ENCODE data around the gene POLR3E.
A peak's percentile ranks its signal among the peaks of the same experiment; 100 is the strongest.

Gene POLR3E

DNA sequence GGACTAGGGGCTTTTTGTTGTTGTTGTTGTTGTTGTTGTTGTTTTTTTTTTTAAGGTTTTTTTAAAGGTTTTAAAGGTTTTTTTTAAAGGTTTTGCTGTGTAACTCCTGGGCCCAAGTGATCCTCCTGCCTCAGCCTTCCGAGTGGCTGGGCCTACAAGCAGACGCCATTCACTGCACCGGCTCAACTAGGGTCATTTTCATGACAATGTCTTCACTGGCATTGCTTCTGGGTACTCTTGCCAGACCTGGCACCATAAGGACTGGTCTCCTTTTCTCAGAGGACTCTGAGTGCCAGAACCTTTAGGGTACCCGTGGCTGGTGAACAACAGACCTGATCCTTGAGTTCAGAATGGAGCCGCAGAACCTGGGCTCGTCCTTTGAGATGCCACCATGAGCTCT lies 20.4 kb downstream of the POLR3E start:
- DNase-seq: no peak

DNA sequence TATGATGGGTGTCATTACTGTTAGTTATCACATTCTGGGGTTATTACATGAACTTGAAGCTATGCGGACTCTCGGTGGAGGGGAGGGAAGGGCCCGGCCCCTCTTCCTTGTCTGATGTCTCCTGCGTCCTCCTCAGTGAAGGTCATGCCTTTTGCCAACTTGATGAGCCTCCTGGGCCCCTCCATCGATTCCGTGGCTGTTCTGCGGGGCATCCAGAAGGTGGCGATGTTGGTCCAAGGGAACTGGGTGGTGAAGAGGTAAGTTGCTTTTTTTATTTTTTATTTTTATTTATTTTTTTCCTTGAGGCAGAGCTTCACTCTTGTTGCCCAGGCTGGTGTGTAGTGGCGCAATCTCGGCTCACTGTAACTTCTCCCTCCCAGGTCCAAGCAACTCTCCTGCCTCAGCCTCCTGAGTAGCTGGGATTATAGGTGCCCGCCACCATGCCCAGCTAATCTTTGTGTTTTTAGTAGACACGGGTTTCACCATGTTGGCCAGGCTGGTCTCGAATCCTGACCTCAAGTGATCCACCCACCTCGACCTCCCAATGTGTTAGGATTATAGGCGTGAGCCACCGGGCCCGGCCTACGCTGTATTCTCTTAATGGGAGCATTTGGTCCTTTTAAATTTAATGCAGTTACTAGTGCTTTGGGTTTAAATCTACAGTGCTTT lies 21.6 kb downstream of the POLR3E start:
- peak; percentile 72 for DNase-seq

DNA sequence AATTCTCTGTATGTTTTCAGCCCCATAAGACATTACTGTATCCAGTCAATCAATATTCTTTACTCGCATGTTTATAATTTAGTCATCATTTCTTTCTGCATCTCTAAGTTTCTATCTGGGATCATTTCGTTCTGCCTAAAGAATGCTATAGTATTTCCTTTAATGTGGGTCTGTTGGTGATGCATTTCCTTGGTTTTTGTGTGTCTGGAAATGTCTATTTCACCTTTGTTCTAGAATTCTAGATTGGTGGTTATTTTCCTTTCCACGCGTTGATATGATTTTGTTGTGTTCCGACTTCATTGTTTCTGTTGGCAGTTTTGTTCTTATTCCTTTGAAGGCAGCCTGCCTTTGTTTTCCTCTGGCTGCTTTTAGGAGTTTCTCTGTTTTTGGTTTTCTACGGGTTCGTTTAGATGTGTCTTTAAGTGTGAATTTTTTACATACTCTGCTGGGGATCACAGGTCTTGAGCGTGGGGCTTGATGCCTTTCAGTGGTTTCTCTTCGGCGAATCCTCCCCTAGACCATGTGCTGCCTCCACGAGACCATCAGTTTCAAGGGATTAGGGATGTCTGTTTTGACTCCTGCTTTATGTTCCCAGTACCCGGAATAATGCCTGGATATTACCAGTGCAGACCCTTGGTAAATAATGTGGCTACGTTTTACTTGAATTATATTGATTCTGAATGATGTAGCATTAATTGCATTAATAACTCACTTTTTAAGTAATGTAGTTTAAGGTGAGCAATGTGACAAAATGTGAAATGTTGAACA lies 23.5 kb downstream of the POLR3E start:
- DNase-seq: no peak

DNA sequence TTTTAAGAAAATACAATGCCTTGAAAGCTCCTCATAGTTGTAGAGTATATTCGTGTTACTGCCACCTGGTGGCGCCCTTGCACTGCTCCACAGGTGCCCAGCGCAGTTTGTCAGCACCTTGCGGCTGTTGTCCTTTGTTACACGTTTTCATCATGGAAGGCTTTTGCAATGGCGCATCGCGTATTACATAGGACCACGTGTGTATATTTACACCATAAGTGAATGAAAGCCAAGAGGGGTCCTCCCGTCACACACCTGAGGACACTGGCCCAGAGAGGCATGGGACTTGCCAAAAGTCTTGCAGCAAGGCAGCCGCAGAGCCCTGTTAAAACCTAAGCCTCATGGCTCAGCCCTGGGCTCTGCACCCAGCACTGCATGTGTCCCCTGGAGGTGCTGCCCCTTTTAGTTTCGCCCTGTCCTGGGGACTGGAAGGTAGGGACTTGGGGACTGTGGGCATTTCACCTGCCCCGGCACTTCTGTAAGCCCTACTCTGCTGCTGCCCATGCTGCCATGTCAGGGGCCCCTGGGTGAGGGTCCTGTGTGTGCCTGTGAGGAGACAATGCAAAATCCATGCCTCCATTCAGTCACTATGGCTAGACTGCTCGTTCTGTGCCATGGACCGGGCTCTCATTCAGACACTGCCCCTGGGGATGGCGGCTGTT lies 24.3 kb downstream of the POLR3E start:
- peak; percentile 81 for DNase-seq

DNA sequence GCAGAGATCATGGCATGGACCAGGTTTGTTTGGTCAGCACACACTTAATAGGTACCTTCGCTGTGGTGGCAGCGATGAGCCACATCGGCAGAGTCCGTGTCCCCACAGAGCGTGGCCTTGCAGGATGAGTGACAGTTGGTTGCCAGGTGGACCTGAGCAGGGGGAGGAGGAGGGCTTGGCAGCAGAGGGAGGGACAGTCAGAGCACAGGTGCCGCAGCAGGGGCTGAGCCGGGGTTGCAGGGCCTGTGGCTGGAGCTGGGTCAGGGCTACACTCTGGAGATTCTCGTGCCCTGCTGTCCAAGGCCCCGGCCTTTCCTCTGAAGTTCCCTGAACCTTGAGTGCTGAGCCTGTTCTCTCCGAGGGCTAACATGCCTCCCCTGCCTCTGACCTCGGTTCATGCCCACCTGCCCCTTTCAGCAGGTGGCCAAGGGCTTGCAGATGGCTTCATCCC lies 24.8 kb downstream of the POLR3E start:
- DNase-seq: no peak

DNA sequence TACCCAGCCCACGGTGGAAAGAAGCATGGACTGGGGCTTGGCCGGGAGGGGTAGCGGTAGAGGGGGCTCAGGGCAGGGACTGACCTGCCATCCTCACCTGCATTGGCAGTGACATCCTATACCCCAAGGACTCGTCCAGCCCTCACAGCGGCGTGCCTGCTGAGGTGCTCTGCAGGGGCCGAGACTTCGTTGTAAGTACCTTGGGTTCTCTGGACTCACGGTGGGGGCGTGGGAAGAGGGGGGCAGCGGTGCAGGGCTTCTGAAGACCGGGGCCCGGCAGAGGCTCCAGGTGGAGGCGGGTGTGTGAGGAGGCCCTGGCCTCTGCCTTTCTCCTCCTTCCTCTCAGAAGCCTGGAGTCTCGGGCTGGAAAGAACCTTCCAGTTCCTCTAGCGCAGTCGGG lies 25.5 kb downstream of the POLR3E start:
- no peak for DNase-seq

DNA sequence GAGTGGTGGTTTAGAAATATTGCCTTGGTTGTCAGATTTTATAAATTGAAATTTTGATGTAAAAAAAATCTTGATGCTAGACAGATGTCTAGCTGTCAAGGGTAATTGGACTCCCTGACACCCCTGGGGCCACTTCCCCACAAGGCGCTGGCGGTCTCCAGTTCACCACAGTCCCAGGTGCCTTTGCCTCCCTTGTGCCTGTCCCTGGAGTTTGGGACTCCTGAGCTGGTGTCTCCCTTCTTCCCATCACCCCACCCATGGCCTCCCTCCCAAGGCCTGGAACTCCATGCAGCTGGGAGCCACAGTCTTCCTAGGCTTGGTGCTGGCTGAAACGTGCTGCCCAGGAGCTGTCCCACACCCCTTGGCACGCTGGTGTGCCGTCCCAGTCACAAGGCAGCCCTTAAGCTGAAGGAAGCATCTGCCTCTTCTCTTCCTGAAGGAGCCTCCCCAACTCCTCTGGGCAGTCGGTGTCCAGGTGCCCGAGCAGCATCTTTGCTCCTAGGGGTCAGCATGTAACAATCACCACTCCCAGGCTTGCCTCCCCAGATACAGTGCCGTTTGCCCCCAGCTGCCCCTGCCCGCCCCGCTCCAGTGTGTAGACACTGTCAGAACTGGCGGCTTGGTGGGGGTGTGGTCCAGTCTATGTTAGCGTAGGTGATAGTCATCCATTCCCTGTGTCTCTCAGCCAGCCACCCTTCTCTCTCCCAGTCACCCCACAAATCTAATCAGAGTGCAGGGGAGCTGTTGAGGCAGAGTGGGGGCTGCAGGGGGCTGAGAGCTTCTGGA lies 26.2 kb downstream of the POLR3E start:
- DNase-seq: no peak

DNA sequence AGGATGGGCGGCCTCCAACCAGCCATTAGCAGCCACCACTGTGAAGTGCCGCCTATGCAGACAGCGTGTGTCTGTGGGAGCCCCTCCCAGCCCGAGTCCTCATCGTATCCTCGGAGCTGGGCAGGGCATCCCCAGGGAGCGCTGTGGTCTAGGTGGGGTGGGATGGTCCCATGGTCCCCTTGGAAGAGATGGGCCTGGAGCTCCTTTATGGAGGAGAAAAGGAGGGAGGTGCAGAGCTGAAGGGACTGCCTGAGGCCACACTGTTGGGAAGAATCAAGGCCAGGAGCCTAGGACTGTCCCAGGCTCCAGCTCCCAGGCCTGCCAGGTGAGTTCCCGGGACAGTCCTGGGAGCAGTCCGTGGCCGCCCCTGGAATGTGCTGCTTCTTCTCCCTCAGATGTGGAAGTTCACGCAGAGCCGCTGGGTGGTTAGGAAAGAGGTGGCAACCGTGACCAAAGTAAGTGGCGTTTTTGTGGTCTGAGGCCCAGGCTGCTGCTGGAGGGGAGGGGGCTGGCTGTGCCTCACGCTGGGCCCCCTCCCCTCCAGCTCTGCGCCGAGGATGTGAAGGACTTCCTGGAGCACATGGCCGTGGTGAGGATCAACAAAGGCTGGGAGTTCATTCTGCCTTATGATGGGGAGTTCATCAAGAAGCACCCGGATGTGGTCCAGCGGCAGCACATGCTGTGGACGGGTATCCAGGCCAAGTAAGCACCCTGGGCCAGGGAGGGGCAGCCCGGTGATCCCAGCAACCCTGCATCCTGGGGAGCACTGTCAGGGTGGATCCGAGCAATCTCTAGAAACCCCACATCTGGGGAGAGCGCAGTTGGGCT lies 27.0 kb downstream of the POLR3E start:
- DNase-seq: no peak

DNA sequence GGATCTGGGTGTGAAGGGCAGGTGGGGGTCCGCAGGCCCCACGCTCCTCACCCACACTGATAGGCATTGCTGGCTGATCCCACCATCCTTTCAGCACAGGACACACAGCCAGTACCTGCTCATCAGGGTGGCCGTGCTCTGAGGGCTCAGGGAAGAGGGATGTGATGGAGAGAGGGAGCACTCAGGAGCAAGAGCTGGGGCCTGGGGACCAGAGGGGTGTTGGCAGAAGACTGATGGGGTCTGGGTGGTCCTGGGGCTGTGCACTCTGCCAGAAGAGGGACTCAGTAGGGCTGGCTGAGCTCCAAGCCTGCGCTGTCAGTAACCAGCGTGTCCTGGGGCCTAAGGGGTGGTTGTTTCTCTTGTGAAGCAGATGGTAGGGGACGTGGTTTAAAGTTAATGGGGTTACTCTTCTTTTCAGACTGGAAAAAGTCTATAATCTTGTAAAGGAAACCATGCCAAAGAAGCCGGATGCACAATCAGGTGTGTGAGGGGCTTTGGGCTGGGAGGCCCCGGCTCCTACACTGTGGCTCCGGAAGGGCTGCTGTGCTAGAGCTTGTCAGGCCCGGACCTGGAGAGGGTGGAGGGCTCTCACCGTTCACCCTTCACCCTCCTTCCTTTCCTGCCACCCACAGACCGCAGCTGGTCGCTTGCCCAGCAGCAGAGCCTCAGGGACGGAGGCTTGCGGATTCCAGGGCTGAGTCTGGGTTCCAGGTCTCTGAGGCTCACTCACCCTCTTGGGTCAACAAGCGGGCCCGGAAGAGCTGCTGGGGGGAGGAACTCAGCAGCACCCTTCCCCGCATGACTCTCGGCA lies 27.8 kb downstream of the POLR3E start:
- no peak for DNase-seq

DNA sequence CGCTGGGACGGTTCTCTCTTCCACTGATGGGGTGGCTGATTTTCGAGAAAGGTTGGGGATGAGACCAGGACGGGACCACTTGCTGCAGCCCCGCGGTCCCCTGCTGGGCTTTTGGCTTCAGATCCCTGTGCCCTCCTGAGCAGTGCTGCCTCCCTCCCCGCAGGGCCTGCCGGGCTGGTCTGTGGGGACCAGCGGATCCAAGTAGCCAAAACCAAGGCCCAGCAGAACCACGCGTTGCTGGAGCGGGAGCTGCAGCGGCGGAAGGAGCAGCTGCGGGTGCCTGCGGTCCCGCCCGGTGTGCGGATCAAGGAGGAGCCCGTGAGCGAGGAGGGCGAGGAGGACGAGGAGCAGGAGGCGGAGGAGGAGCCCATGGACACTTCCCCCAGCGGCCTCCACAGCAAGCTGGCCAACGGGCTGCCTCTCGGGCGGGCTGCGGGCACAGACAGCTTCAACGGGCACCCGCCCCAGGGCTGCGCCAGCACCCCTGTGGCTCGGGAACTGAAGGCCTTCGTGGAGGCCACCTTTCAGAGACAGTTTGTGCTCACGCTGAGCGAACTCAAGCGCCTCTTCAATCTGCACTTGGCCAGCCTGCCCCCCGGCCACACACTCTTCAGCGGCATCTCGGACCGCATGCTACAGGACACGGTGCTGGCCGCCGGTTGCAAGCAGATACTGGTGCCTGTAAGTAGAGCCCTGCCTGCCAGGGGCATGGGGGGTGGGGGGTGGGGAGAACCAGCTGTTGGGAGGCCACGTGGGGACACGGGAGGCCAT lies 28.6 kb downstream of the POLR3E start:
- DNase-seq: no peak

DNA sequence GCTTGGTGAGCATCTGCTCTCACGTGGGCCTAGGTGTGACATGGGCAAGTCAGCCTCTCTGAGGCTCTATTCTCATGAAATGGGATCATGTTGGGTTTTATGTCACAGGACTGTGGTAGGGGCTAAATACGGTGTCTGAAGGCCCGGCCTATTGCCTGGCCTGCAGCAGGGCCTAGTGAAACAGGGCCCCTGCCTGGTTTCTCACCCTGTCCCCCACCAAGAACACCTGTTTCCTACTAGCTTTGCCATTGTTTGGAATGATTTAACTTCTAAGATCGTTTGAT lies 29.1 kb downstream of the POLR3E start:
- no peak for DNase-seq

DNA sequence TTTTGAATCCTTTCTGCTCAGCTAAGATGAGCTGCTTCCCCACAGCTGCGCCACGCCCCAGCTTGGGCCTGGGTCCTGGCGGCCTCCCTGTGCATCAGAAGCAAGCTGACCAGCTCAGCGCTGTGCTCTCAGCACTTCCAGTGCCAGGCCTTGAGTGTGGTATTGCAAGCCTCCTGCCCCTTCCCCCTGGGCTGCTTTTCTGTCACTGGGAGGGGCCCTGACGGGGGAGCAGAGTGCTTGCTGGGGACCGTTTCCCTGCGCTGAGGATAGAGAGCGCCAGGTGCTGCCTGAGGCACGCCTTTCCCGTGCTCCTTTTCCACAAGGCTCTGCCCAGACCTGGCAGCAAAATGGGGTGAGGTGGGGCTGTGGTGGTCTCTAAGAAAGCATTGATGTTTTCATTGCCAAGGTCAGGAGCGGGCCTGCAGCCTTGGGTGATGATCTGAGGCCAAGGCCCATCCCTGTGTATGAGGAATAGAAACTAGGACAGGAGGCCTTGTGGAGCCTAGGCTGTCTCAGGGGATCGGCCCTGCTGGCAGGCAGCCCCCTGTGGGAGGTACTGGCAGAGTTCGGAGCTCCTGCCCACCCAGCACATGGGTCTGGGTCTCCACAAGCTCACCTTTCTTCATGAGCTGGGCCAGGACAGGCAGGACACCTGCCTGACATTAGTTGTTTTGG lies 29.7 kb downstream of the POLR3E start:
- no peak for DNase-seq

DNA sequence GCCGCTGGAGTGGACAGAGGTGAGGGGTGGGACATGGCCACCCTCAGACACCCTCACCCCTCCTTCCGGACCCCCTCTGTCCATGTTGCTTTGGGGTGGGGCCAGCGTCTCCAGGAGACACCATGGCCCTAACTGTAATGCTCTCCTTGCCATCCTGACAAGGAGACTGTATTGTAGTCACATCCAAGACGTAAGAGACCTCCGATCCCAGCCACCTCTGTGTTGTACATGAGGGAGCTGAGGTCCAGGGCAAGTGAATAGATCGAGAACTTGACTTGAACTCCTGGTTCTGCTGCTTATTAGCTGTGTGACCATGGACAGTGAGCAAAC lies 30.2 kb downstream of the POLR3E start:
- DNase-seq: no peak

DNA sequence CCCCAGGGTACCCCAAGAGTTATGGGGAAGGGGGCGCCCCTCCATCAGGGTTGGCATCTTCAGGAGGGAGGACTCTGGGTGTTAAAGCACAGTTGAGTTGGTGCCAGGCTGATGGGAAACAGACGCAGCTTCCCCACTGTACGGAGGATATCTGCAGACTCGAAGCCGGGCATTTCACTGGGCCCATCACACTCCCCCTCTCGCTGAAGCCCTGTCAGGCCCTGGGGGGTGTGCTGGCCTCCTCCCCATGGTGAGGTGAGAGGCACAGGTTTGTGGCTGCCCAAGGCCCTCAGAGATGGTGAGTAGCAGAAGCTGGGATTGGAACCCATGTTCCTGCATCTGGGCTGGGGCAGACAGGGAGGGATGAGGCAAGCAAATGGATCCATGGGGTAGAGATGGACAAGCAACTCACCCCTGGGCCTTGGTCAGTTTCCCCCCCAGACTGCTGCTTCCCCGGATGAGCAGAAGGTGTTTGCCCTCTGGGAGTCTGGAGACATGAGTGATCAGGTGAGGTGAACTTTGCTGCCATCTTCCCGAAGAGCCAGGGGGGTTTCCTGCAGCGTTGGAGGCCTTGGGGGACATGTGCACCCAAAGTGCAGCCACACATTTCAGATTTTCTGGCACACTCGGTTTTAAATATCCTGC lies 31.0 kb downstream of the POLR3E start:
- no peak for DNase-seq

DNA sequence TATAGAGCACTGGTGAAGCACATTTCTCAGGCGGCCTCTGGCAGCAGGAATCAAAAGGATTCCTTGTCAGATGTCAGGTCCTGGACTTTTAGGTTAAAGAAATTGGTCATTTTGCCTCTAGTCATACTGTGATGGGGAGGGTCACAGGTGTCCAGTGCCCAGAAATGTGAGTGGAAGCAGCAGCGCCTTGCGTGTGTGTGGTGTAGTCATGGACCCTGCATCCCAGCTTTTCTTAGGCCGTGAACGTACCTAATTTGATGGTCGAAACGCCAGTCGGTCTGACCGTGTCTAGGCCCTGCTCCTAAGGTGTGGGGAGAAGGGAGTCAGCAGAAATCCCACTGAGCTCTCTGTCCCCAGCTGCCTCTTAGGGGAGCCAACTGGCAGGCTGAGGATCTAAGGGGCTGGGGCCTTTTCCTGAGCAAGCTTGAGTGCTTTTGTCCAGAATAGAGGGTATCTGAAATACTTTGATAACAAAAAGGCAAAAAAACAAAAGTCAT lies 32.0 kb downstream of the POLR3E start:
- DNase-seq: no peak

DNA sequence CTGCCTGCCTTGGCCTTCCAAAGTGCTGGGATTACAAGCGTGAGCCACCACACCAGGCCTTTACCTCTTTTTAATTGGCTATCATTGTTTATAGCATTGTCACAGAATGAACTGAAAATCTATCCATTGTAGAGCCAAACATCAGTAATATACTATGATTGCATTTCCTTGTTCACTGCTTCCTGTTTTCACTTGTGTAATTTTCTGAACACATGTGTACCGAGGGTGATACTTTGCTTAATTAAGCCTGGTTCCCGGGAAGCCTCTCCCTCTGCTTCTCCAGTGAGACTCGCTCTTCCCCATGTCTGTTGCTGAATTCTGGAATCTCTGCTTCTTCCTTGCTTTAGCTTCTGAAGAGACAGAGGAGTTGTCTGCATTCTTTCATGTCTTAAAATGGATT lies 33.1 kb downstream of the POLR3E start:
- no peak for DNase-seq

DNA sequence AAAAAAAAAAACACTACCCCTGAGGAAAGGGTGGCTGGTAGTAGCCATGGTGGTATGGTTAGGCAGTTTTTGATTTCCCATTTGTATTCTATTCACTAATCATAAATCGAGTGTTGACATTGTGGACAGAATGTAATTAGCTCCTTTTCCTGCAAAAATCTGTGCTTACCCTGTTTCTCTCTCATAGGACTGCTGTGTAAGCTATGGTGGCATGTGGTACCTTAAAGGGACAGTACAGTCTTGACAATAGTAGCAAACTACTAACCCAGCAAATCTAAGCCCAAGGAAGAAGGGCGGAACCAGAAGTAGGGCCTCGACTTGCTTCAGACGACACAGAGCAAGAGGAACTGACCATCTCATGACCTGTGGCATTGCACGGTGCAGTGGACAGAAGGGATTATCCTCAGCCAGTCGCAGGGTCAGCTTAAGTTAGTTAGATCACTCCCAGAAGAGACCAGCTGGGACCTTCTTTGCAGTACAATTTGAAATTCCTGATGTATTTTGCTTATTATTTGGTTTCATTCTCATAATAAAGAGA lies 36.3 kb downstream of the POLR3E start:
- no peak for DNase-seq

DNA sequence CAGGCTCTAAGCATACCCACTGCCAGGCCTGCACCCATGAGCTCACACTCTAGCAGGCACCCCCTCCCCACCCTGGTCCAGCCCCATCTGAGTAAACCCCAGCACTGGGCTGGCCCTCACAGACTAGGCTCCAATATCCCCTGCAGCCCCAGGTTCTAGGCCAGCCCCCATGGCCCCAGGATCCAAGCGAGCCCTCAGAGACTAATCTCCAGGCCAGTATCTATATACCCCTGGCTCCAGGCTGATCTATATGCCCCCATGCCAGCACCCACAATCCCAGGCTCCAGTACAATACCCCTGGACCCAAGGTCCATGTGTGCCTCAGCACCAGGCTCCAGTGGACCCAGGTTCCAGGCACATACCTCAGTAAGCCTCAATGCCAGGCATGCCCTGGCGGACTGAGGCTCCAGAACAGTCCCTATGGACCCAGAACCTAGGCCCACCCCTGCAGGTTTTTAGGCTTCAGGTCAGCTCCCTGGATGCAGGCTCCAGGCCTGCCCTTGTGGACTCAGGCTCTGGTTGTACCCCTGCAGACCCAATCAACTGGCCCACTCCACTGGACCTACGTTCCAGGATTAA lies 38.5 kb downstream of the POLR3E start:
- no peak for DNase-seq

DNA sequence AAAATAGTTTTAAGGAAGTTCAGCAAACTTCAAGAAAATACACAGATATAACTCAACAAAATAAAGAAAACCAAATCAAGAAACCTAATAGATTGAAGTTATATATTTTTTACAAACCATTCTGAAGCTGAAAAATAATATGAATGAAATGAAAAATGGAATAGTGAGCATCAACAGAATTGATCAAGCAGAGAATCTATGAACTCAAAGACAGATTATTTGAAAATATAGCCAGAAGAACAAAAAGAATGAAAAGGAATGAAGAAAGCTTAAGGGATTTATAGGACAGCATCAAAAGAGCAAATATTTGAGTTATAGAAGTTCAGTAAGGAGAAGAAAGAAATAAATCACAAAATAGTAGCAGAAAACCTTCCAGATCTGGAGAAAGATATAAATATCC lies 39.4 kb downstream of the POLR3E start:
- no peak for DNase-seq
